ENCODE data around the gene RNF220. TPM values are rescaled to one million over a fixed set of nuclear protein-coding genes. Genes with fewer than 3 reads are reported as not detected.

The RNF220 gene
- total and polyA plus RNA-seq, 2 of the 13 experiments (the other 11 are each of a cell fraction or from before 2014, with no cell fraction given): 48.2 to 72.1 TPM

- TF ChIP-seq SNRNP70 (IDR thresholded peaks at IDR 0.05; ENCODE audit: low read depth, low read length): no peak
- no peak for TF ChIP-seq ZNF841 (CRISPR knock-in tag; IDR thresholded peaks at IDR 0.05; ENCODE audit: borderline replicate concordance)
- TF ChIP-seq ZFP41 (CRISPR knock-in tag; IDR thresholded peaks at IDR 0.05; ENCODE audit: borderline replicate concordance): no peak
- TF ChIP-seq ZNF564 (CRISPR knock-in tag; IDR thresholded peaks at IDR 0.05): no peak
- no peak for TF ChIP-seq KLF11 (CRISPR knock-in tag; IDR thresholded peaks at IDR 0.05)
- no peak for TF ChIP-seq AKNA (CRISPR knock-in tag; IDR thresholded peaks at IDR 0.05; ENCODE audit: borderline replicate concordance)
- TF ChIP-seq, protein P1, sequence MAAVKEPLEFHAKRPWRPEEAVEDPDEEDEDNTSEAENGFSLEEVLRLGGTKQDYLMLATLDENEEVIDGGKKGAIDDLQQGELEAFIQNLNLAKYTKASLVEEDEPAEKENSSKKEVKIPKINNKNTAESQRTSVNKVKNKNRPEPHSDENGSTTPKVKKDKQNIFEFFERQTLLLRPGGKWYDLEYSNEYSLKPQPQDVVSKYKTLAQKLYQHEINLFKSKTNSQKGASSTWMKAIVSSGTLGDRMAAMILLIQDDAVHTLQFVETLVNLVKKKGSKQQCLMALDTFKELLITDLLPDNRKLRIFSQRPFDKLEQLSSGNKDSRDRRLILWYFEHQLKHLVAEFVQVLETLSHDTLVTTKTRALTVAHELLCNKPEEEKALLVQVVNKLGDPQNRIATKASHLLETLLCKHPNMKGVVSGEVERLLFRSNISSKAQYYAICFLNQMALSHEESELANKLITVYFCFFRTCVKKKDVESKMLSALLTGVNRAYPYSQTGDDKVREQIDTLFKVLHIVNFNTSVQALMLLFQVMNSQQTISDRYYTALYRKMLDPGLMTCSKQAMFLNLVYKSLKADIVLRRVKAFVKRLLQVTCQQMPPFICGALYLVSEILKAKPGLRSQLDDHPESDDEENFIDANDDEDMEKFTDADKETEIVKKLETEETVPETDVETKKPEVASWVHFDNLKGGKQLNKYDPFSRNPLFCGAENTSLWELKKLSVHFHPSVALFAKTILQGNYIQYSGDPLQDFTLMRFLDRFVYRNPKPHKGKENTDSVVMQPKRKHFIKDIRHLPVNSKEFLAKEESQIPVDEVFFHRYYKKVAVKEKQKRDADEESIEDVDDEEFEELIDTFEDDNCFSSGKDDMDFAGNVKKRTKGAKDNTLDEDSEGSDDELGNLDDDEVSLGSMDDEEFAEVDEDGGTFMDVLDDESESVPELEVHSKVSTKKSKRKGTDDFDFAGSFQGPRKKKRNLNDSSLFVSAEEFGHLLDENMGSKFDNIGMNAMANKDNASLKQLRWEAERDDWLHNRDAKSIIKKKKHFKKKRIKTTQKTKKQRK (IDR thresholded peaks at IDR 0.05; ENCODE audit: low read length): no peak
- TF ChIP-seq ZSCAN20 (CRISPR knock-in tag; IDR thresholded peaks at IDR 0.05; ENCODE audit: borderline replicate concordance): no peak
- TF ChIP-seq ZNF792 (CRISPR knock-in tag; IDR thresholded peaks at IDR 0.05): no peak
- TF ChIP-seq, protein P2, sequence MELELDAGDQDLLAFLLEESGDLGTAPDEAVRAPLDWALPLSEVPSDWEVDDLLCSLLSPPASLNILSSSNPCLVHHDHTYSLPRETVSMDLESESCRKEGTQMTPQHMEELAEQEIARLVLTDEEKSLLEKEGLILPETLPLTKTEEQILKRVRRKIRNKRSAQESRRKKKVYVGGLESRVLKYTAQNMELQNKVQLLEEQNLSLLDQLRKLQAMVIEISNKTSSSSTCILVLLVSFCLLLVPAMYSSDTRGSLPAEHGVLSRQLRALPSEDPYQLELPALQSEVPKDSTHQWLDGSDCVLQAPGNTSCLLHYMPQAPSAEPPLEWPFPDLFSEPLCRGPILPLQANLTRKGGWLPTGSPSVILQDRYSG (CRISPR knock-in tag; IDR thresholded peaks at IDR 0.05): no peak
- no peak for TF ChIP-seq NFAT5 (CRISPR knock-in tag; IDR thresholded peaks at IDR 0.05)
- peak; percentile 84 for TF ChIP-seq TCF7 (IDR thresholded peaks at IDR 0.05; ENCODE audit: low read depth)
- TF ChIP-seq POLR2A (IDR thresholded peaks at IDR 0.05; ENCODE audit: insufficient read depth in 1 of 2, low read depth in 2 of 2, low read length in 2 of 2): peak in 1 of 2 experiments; percentile 24; a peak in 1 of 4 replicates
Measured at GRCh38 chr1:44681905-44682882, 277.1 kb downstream of the RNF220 start (continued).
